Activated T-cell treated with anti-CD3 and anti-CD28 coated beads, Interleukin-2, amount 50 U/mL, for 4 hours (primary cell): Measurements from ENCODE around the gene TTC4. TPM values are rescaled to one million over a fixed set of nuclear protein-coding genes. Genes with fewer than 3 reads are reported as not detected.

Source experiments
- total RNA-seq, 3 donors: library from RNA; stranded (reverse); gene quantifications; one replicate each; pipeline ENCODE4 v1.2.1, GENCODE V29; 2021

The TTC4 gene
- total RNA-seq, 3 donors from 2014 or later = 52.5 to 61.2 (median 59.6) TPM

Other genes starting within 250 kb of the TTC4 start
- under 1 TPM; 0.25 to 0.35 (median 0.34) TPM for gene ACOT11, start 167.6 kb upstream of the TTC4 start, total RNA-seq
- not detected for gene FAM151A, start 92.3 kb upstream of the TTC4 start, total RNA-seq
- gene MROH7, start 74.1 kb upstream of the TTC4 start, total RNA-seq = under 1 TPM in 1 of 3 donors, not detected in 2; 0.08 TPM
- gene PARS2, start 48.7 kb downstream of the TTC4 start, total RNA-seq = 1 to 10 TPM; 5.5 to 7.9 (median 6.1) TPM
- gene TTC22, start 85.5 kb downstream of the TTC4 start, total RNA-seq = 1 to 10 TPM; 1.9 to 2.8 (median 2.0) TPM
- gene DHCR24, start 171.3 kb downstream of the TTC4 start, total RNA-seq = 10 to 100 TPM; 53.0 to 70.5 (median 66.8) TPM